Smooth muscle cell (in vitro differentiated cells): ENCODE results near the gene CPXM1. TPM values are rescaled to one million over a fixed set of nuclear protein-coding genes. Genes with fewer than 3 reads are reported as not detected.
A peak's percentile ranks its signal among the peaks of the same experiment; 100 is the strongest.

Source experiments
- DNase-seq: peaks from one replicate; lab custom pipeline; 2025; ENCODE audit not compliant: unreplicated experiment; lab: John Stamatoyannopoulos, UW
- H2AFZ ChIP-seq: fragments of 200-600 bp; sonication (generic); 2 replicates; pipeline ENCODE4 v1.6.0; 2016; ENCODE audit warnings: antibody characterized with exemption, low read depth, mild to moderate bottlenecking
- H3F3A ChIP-seq: fragments of 200-600 bp; sonication (generic); 2 replicates; pipeline ENCODE4 v1.6.0; 2017; ENCODE audit warnings: antibody characterized with exemption, low read depth
- H3K27ac ChIP-seq: fragments of 200-600 bp; sonication (generic); 2 replicates; pipeline ENCODE4 v1.5.1; 2016; ENCODE audit warnings: low read depth, mild to moderate bottlenecking
- H3K27me3 ChIP-seq: fragments of 200-600 bp; sonication (generic); 2 replicates; pipeline ENCODE4 v1.6.1; 2016; ENCODE audit warnings: low read depth, mild to moderate bottlenecking
- H3K36me3 ChIP-seq: fragments of 200-600 bp; sonication (generic); 2 replicates; pipeline ENCODE4 v1.5.1; 2016; ENCODE audit warnings: low read depth
- H3K4me1 ChIP-seq: fragments of 200-600 bp; sonication (generic); 2 replicates; pipeline ENCODE4 v1.5.1; 2016; ENCODE audit warnings: low read depth
- H3K4me2 ChIP-seq: fragments of 200-600 bp; sonication (generic); 2 replicates; pipeline ENCODE4 v1.6.0; 2016; ENCODE audit warnings: mild to moderate bottlenecking
- H3K4me3 ChIP-seq: fragments of 200-600 bp; sonication (generic); 2 replicates; pipeline ENCODE4 v1.5.1; 2016; ENCODE audit warnings: mild to moderate bottlenecking
- H3K79me2 ChIP-seq: fragments of 200-600 bp; sonication (generic); 2 replicates; pipeline ENCODE4 v1.6.0; 2016; ENCODE audit warnings: low read depth, mild to moderate bottlenecking
- H3K9ac ChIP-seq: fragments of 200-600 bp; sonication (generic); 2 replicates; pipeline ENCODE4 v1.6.0; 2016; ENCODE audit warnings: low read depth
- H3K9me3 ChIP-seq: fragments of 200-600 bp; sonication (generic); replicated peaks from 2 replicates; pipeline ENCODE4 v1.5.1; 2016; ENCODE audit warnings: low read depth
- H4K20me1 ChIP-seq: fragments of 200-600 bp; sonication (generic); 2 replicates; pipeline ENCODE4 v1.6.0; 2016; ENCODE audit warnings: low read depth
- WGBS: methylation state at CpG from one replicate; pipeline ENCODE4 v1.1.7; 2016; ENCODE audit warnings: low lambda C conversion rate; 5-methylcytosine and 5-hydroxymethylcytosine counted together
- polyA plus RNA-seq: library from polyadenylated mRNA; unstranded; fragments of >200 nt; fragmentation: Nextera tagmentation; extraction: Ambion mirVana; gene quantifications from 2 replicates; pipeline ENCODE4 v1.2.1, GENCODE V29; 2016
- total RNA-seq: library from RNA; depleted of rRNA; stranded (reverse); fragments of >200 nt; gene quantifications from 2 replicates; pipeline ENCODE4 v1.2.3, GENCODE V29; 2014
- TF ChIP-seq, protein P1 (sequence below): fragments of 200-600 bp; sonication (generic); IDR thresholded peaks from 2 replicates; pipeline ENCODE4 v1.5.1; 2017; ENCODE audit warnings: borderline replicate concordance, mild to moderate bottlenecking, antibody characterized with exemption; ENCODE audit not compliant: insufficient read depth, poor library complexity, severe bottlenecking

Gene CPXM1
- total and polyA plus RNA-seq, 2 experiments from 2014 or later: 40.2 to 99.3 TPM

DNA sequence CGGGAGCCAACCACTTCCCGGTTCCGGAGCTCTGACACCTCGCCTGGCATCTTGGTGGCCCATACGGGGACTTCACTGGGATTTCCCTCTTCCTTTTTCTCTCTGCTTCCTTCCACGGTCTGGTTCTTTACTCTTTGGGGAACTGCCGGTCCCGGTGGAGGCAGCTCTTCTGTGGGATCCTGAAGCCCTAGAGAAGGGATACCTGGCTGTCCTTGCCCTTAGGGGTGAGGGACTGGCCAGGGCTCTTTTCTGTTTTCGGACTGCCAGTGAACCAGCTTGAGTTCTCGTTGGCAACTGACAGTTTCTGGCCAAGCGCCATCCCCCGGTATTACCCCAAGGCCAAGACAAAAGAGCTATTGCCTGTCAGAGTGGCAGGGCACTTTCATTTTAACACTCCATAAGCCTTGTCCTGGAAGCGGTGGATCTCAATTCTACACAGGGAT lies 880 bp upstream of the CPXM1 start:
- TF ChIP-seq, protein P1, sequence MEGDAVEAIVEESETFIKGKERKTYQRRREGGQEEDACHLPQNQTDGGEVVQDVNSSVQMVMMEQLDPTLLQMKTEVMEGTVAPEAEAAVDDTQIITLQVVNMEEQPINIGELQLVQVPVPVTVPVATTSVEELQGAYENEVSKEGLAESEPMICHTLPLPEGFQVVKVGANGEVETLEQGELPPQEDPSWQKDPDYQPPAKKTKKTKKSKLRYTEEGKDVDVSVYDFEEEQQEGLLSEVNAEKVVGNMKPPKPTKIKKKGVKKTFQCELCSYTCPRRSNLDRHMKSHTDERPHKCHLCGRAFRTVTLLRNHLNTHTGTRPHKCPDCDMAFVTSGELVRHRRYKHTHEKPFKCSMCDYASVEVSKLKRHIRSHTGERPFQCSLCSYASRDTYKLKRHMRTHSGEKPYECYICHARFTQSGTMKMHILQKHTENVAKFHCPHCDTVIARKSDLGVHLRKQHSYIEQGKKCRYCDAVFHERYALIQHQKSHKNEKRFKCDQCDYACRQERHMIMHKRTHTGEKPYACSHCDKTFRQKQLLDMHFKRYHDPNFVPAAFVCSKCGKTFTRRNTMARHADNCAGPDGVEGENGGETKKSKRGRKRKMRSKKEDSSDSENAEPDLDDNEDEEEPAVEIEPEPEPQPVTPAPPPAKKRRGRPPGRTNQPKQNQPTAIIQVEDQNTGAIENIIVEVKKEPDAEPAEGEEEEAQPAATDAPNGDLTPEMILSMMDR: no peak
- Histone ChIP-seq H3K27me3 (peaks cover 47% of the 10 kb centered on the region), H4K20me1 (no peaks in the 10 kb centered on the region), H3K4me3 (peak overlapping the region; percentile 64), H3K4me1 (peaks cover 13% of the 10 kb centered on the region), H3K4me2 (peak overlapping the region; percentile 87), H2AFZ (peak overlapping the region; percentile 78), H3F3A (no peaks in the 10 kb centered on the region), H3K27ac (no peak overlapping the region), H3K9ac (no peak overlapping the region), H3K36me3 (no peaks in the 10 kb centered on the region), H3K79me2 (no peaks in the 10 kb centered on the region), H3K9me3 (no peaks in the 10 kb centered on the region)
- DNase-seq: no peak
- 17% methylated on average over 13 of the region's 13 CpGs for WGBS

DNA sequence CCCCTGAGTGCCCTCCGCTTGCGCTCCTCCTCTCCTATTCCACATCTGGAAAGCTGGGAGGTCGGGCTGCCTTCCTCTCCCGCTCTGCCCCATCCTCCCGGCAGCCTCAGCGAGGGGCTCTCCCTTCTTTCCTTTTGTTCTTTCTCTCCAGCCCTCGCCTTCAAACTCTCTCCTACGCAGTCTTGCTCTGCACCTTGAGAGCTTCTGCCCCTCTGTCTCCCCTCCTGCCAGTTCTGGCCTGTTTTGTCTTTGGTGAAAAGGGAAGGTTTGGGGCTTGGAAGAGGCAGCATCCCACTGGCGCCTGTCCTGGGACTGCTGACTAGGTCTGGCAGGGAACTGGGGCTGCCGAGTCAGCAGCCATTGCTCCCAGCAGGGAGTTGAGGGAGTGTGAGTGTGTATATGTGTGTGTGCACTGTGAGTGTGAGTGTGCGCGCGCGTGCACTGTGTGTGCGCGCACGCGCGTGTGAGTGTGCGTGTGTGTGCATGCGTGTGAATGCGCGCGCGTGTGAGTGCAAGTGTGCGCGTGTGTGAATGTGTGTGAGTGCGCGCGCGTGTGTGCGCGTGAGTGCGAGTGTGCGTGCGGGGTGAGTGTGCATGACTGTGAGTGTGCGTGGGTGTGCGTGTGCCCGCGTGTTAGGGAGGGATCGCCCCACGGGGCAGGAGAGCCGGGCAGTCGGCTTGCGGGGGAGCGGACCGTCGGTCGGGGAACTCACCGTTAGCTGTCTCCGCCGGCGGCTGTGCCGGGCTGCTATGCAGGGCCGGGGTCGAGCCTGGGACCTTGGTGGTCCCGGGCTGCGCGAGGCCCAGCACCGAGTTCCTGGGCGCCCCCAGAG lies 523 bp downstream of the CPXM1 start:
- WGBS: 5% methylated on average over 36 of the region's 61 CpGs

DNA sequence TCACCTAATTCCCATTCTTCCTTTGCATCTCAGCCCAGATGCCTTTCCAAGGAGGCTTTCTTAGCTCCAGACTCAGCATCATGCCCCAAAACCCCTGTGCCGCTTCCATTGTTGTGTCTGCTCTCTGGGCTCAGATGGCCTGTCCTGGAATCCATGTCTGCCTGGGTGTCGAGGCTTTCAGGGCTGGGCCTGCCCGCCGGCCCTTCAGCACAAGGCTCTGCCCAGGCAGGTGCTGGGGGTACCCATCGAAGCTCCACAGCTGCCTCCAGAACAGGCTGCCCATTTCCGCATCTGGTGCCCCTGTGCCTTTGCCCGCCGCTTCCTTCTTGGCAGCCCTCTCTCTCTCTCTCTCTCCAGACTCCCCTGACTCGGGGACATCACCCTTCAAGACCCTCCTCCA lies 1.2 kb downstream of the CPXM1 start:
- Histone ChIP-seq H4K20me1 (no peaks in the 10 kb centered on the region), H3K9ac (no peak overlapping the region), H3K36me3 (no peaks in the 10 kb centered on the region), H3F3A (no peaks in the 10 kb centered on the region), H3K27me3 (peaks cover 34% of the 10 kb centered on the region), H3K9me3 (no peaks in the 10 kb centered on the region), H3K79me2 (no peaks in the 10 kb centered on the region), H3K27ac (no peak overlapping the region), H3K4me1 (peaks cover 13% of the 10 kb centered on the region), H3K4me3 (peak overlapping the region; percentile 64), H3K4me2 (peak overlapping the region; percentile 87), H2AFZ (peak overlapping the region; percentile 74)
- TF ChIP-seq, protein P1: no peak
- no peak for DNase-seq
- 65% methylated on average over 9 of the region's 9 CpGs for WGBS

More for the DNA sequence above, 523 bp downstream of the CPXM1 start:
- peaks cover 13% of the 10 kb centered on the region for H3K4me1 ChIP-seq
- no peak overlapping the region for H3K9ac ChIP-seq
- peak overlapping the region; percentile 87 for H3K4me2 ChIP-seq
- H3K27me3 ChIP-seq: peaks cover 39% of the 10 kb centered on the region
- TF ChIP-seq, protein P1: no peak
- no peak overlapping the region for H3K27ac ChIP-seq
- no peaks in the 10 kb centered on the region for H3K79me2 ChIP-seq
- H3F3A ChIP-seq: no peaks in the 10 kb centered on the region
- no peaks in the 10 kb centered on the region for H3K36me3 ChIP-seq
- no peak for DNase-seq
- H4K20me1 ChIP-seq: no peaks in the 10 kb centered on the region
- peak overlapping the region; percentile 74 for H2AFZ ChIP-seq
- peak overlapping the region; percentile 64 for H3K4me3 ChIP-seq
- H3K9me3 ChIP-seq: no peaks in the 10 kb centered on the region

DNA sequence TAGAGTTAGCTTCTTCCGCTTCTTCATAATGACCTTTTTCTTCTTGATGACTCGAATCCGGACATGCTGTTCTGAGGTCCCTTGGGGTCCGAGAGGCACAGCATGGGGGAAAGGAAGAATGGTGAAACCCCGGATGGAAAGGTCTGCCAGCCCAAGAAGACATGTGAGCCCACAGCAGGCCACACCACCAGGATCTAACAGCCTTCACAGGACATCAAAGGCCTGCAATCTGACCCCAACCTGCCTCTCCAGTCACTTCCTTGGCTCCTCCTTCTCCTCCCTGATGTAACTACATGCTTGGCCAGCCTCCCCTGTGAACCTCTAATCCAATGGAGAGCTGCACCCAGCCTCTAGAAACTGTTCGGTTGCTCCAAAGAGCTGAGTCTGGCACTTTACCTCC lies 1.6 kb downstream of the CPXM1 start:
- Histone ChIP-seq H2AFZ (no peak overlapping the region), H3K9me3 (no peaks in the 10 kb centered on the region), H3K4me2 (peak overlapping the region; percentile 87), H3K4me1 (peaks cover 13% of the 10 kb centered on the region), H3K9ac (no peak overlapping the region), H3K27ac (no peak overlapping the region), H3K4me3 (peak overlapping the region; percentile 64), H3K79me2 (no peaks in the 10 kb centered on the region), H3K36me3 (no peaks in the 10 kb centered on the region), H4K20me1 (no peaks in the 10 kb centered on the region), H3K27me3 (peaks cover 30% of the 10 kb centered on the region), H3F3A (no peaks in the 10 kb centered on the region)
- WGBS: 86% methylated on average over 6 of the region's 6 CpGs
- no peak for DNase-seq
- TF ChIP-seq, protein P1: no peak
